Measurements from ENCODE around the gene SELENOM.
A peak's percentile ranks its signal among the peaks of the same experiment; 100 is the strongest.

Gene SELENOM

DNA sequence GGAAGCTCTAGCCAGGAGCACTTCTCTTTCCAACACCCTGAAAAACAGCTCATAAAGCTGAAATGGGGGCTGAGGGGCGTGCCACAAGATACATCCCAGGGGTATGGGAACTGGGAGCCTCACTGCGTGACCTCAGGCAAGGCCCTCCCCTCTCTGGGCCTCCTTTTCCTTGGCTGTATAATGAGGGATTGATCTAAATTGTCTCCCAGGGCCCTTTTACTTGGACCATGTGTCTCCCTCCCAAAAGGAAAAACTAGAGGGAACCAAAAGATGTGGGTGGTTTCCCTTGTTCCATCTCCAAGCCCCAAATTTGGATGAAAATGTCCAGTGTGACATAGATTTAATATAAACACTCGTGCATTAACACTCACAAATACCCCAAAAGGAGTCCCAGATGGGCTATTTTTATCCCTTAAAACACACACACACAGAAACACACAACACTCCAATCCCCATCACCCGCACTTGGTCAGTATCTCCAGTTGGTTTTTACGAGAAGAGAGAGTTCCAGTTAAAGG, 52.2 kb downstream of the SELENOM start:
- Histone ChIP-seq H3K27ac (peak overlapping the region; percentile 89 to 93), H3K36me3 (no peaks in the 10 kb centered on the region), H3K9me3 (no peaks in the 10 kb centered on the region), H3K4me1 (peaks cover 0 to 34% (median 25%) of the 10 kb centered on the region in 4 donors), H3K27me3 (no peaks in the 10 kb centered on the region), H3K4me3 (no peak overlapping the region)
- intact Hi-C loops (cut with DNase I; ENCODE audit: low total_unique reads), result no loop called here
- no peak for DNase-seq
- TF ChIP-seq, protein P1, sequence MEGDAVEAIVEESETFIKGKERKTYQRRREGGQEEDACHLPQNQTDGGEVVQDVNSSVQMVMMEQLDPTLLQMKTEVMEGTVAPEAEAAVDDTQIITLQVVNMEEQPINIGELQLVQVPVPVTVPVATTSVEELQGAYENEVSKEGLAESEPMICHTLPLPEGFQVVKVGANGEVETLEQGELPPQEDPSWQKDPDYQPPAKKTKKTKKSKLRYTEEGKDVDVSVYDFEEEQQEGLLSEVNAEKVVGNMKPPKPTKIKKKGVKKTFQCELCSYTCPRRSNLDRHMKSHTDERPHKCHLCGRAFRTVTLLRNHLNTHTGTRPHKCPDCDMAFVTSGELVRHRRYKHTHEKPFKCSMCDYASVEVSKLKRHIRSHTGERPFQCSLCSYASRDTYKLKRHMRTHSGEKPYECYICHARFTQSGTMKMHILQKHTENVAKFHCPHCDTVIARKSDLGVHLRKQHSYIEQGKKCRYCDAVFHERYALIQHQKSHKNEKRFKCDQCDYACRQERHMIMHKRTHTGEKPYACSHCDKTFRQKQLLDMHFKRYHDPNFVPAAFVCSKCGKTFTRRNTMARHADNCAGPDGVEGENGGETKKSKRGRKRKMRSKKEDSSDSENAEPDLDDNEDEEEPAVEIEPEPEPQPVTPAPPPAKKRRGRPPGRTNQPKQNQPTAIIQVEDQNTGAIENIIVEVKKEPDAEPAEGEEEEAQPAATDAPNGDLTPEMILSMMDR (IDR thresholded peaks at IDR 0.05), result no peak
